22Rv1 (cell line): ENCODE measurements around the gene PCDHB7.

Experiments used
- ZFX ChIP-seq: fragments of 450-650 bp; IDR thresholded peaks from 2 replicates; pipeline ENCODE4 v1.6.1; 2017; ENCODE audit warnings: antibody characterized with exemption, borderline replicate concordance
- TF ChIP-seq, protein P1 (sequence below): fragments of 450-650 bp; IDR thresholded peaks from 2 replicates; pipeline ENCODE4 v1.5.1; 2017; ENCODE audit warnings: mild to moderate bottlenecking

DNA sequence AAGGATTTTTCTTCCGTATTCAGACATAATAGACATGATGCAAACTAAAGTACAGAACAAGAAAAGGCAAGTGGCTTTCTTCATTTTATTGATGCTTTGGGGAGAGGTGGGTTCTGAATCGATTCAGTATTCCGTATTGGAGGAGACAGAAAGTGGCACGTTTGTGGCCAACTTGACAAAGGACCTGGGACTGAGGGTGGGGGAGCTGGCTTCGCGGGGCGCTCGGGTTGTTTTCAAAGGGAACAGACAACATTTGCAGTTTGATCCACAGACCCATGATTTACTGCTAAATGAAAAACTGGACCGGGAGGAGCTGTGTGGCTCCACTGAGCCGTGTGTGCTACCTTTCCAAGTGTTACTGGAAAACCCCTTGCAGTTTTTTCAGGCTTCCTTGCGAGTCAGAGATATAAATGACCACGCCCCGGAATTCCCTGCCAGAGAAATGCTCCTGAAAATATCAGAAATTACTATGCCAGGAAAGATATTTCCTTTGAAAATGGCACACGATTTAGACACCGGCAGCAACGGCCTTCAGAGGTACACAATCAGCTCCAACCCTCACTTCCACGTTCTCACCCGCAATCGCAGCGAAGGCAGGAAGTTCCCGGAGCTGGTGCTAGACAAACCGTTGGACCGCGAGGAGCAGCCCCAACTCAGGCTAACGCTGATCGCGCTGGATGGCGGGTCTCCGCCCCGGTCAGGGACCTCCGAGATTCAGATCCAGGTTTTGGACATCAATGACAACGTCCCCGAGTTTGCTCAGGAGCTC lies 22.0 kb upstream of the PCDHB7 start:
- TF ChIP-seq, protein P1, sequence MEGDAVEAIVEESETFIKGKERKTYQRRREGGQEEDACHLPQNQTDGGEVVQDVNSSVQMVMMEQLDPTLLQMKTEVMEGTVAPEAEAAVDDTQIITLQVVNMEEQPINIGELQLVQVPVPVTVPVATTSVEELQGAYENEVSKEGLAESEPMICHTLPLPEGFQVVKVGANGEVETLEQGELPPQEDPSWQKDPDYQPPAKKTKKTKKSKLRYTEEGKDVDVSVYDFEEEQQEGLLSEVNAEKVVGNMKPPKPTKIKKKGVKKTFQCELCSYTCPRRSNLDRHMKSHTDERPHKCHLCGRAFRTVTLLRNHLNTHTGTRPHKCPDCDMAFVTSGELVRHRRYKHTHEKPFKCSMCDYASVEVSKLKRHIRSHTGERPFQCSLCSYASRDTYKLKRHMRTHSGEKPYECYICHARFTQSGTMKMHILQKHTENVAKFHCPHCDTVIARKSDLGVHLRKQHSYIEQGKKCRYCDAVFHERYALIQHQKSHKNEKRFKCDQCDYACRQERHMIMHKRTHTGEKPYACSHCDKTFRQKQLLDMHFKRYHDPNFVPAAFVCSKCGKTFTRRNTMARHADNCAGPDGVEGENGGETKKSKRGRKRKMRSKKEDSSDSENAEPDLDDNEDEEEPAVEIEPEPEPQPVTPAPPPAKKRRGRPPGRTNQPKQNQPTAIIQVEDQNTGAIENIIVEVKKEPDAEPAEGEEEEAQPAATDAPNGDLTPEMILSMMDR, result no peak
- no peak for TF ChIP-seq ZFX
